ENCODE measurements around the gene AKAP8L.
A peak's percentile ranks its signal among the peaks of the same experiment; 100 is the strongest.

The AKAP8L gene

GRCh38 chr19:15379083-15379998 lies 39.4 kb downstream of the AKAP8L start, which contains the start of gene AKAP8:
AKAP8 (minus strand) TSS chr19:15379787; CDS start chr19:15379731, 56 bp downstream.
- FAIRE-seq (peak; percentile 99), DNase-seq (ENCODE audit: insufficient read length, low spot score) (peak; percentile 96)
- TF ChIP-seq POU2F2 (IDR thresholded peaks at IDR 0.05; ENCODE audit: low read depth, low read length) = no peak; the same call in none of the 2 replicates
- peak; percentile 68 for TF ChIP-seq TAF1 (IDR thresholded peaks at IDR 0.05; ENCODE audit: low read depth, low read length)
- no peak for TF ChIP-seq PAX5 (IDR thresholded peaks at IDR 0.05; ENCODE audit: insufficient read depth, low read length, severe bottlenecking)
- TF ChIP-seq POLR2AphosphoS5 (IDR thresholded peaks at IDR 0.05; ENCODE audit: low read depth, low read length) = peak; percentile 97
- TF ChIP-seq POLR2A (IDR thresholded peaks at IDR 0.05; ENCODE audit: low read depth, low read length) = peak; percentile 81
- TF ChIP-seq SPI1 (IDR thresholded peaks at IDR 0.05; ENCODE audit: low read depth, low read length) = peak; percentile 38; the same call in 1 of the 2 replicates

- DNase-seq (ENCODE audit: insufficient read length, low spot score) = peak; percentile 63
- no peak for TF ChIP-seq SPI1 (IDR thresholded peaks at IDR 0.05; ENCODE audit: low read depth, low read length)
- TF ChIP-seq TAF1 (IDR thresholded peaks at IDR 0.05; ENCODE audit: low read depth, low read length) = peak; percentile 55; the same call in 1 of the 2 replicates
- peak; percentile 32; the same call in 1 of the 2 replicates for TF ChIP-seq POLR2AphosphoS5 (IDR thresholded peaks at IDR 0.05; ENCODE audit: low read depth, low read length)
- no peak for TF ChIP-seq POU2F2 (IDR thresholded peaks at IDR 0.05; ENCODE audit: low read depth, low read length)
These were observed 40.2 kb downstream of the AKAP8L start for GRCh38 chr19:15378534-15379082.

DNA sequence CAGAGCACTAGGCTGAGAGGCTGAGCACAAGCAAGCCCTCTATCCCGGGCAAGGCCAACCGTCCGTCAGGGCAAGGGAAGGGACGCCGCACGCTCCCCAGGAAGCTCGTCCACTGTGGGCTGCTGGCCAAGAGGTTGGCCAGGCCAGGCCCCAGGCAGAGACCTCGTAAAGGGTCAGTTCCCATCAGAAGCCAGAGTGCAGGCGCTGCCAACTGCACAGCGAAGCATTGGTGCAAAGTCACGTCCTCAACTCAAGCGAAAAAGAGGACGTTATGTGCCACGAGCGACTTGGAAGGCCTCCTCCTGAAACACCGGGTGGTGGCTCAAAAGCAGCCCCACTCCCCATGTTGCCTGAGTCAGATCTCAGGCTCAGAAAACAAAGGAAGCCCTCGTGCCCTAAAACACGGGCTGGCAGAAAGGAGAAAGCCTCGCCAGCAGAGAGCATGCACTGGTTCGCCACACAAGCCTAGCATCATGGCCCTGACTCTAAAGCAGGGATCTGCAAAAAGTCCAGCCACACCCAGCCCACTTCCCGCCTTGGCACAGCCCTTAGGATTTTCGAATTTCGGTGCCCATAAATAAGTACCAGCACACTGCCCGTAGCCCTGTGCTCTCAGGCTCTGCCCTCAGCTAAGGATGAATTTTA lies 43.9 kb downstream of the AKAP8L start:
- TF ChIP-seq POLR2AphosphoS5 (IDR thresholded peaks at IDR 0.05; ENCODE audit: low read depth, low read length) = no peak
- no peak for TF ChIP-seq PAX5 (IDR thresholded peaks at IDR 0.05; ENCODE audit: insufficient read depth, low read length, severe bottlenecking)
- TF ChIP-seq TAF1 (IDR thresholded peaks at IDR 0.05; ENCODE audit: low read depth, low read length) = no peak
- TF ChIP-seq POLR2A (IDR thresholded peaks at IDR 0.05; ENCODE audit: low read depth, low read length) = no peak
- TF ChIP-seq POU2F2 (IDR thresholded peaks at IDR 0.05; ENCODE audit: low read depth, low read length) = no peak
- TF ChIP-seq SPI1 (IDR thresholded peaks at IDR 0.05; ENCODE audit: low read depth, low read length) = no peak
- DNase-seq (ENCODE audit: insufficient read length, low spot score) (no peak), FAIRE-seq (no peak)

More at GRCh38 chr19:15378534-15379082, 40.2 kb downstream of the AKAP8L start:
- no peak for FAIRE-seq

DNA sequence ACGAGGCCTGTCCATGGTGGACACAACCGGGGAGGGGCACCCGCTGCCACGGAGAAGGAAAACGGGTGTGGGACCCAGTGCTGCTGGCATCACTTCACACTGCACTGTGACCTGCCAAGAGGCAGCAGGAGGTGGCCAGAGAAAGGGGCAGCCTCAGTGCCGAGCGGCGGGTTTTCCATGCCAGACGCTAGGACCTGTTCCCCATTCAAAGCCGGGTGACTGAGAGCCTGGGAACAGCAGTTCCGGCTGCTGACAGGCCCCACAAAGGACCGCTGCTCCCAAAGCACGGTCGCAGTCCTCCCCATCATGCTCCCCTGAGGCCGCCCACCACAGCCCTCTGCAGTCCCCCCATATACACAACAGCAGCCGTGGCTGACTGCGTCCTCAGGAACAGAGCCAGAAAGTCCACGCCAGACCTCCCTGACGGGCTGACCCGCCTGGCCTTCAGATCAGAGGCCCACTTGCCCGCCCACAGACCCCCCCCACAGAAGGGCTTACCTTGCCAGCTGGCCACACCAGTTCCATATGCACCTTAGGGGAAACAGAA lies 44.6 kb downstream of the AKAP8L start:
- no peak for FAIRE-seq

DNA sequence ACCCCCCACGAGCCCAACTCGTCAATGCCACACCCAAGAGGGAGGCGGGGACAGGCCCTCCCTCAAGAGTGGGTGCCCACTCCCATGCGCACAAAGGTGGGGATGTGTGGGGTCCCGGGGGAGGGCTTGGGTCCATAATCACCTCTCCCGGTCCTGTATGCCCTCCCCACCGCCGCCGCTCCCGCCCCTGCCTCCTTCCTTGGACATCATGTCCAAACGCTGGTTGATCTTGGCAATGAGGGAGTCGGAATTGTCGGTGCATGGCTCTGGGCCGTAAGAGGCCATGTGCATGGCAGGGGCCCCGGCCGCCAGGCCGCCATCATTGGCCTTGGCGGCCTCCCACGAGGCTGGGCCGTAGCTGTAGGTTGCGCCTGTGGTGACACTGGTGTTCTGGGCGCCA lies 45.1 kb downstream of the AKAP8L start:
- DNase-seq (ENCODE audit: insufficient read length, low spot score) (no peak), FAIRE-seq (no peak)
- TF ChIP-seq POU2F2 (IDR thresholded peaks at IDR 0.05; ENCODE audit: low read depth, low read length) (no peak), SPI1 (IDR thresholded peaks at IDR 0.05; ENCODE audit: low read depth, low read length) (no peak), POLR2AphosphoS5 (IDR thresholded peaks at IDR 0.05; ENCODE audit: low read depth, low read length) (no peak), TAF1 (IDR thresholded peaks at IDR 0.05; ENCODE audit: low read depth, low read length) (no peak), POLR2A (IDR thresholded peaks at IDR 0.05; ENCODE audit: low read depth, low read length) (no peak), PAX5 (IDR thresholded peaks at IDR 0.05; ENCODE audit: insufficient read depth, low read length, severe bottlenecking) (no peak)

More for the DNA sequence above, 44.6 kb downstream of the AKAP8L start:
- no peak for TF ChIP-seq PAX5 (IDR thresholded peaks at IDR 0.05; ENCODE audit: insufficient read depth, low read length, severe bottlenecking)
- no peak for TF ChIP-seq SPI1 (IDR thresholded peaks at IDR 0.05; ENCODE audit: low read depth, low read length)
- TF ChIP-seq POLR2AphosphoS5 (IDR thresholded peaks at IDR 0.05; ENCODE audit: low read depth, low read length) = no peak
- TF ChIP-seq POU2F2 (IDR thresholded peaks at IDR 0.05; ENCODE audit: low read depth, low read length) = no peak
- TF ChIP-seq POLR2A (IDR thresholded peaks at IDR 0.05; ENCODE audit: low read depth, low read length) = no peak
- no peak for TF ChIP-seq TAF1 (IDR thresholded peaks at IDR 0.05; ENCODE audit: low read depth, low read length)
- DNase-seq (ENCODE audit: insufficient read length, low spot score) = no peak

- DNase-seq (ENCODE audit: insufficient read length, low spot score) (no peak), FAIRE-seq (no peak)
- TF ChIP-seq TAF1 (IDR thresholded peaks at IDR 0.05; ENCODE audit: low read depth, low read length) (no peak), SPI1 (IDR thresholded peaks at IDR 0.05; ENCODE audit: low read depth, low read length) (no peak), PAX5 (IDR thresholded peaks at IDR 0.05; ENCODE audit: insufficient read depth, low read length, severe bottlenecking) (no peak), POLR2AphosphoS5 (IDR thresholded peaks at IDR 0.05; ENCODE audit: low read depth, low read length) (no peak), POU2F2 (IDR thresholded peaks at IDR 0.05; ENCODE audit: low read depth, low read length) (no peak), POLR2A (IDR thresholded peaks at IDR 0.05; ENCODE audit: low read depth, low read length) (no peak)
These were observed 45.9 kb downstream of the AKAP8L start for GRCh38 chr19:15372891-15373301.

- DNase-seq (ENCODE audit: insufficient read length, low spot score) = no peak
- FAIRE-seq = no peak
- TF ChIP-seq TAF1 (IDR thresholded peaks at IDR 0.05; ENCODE audit: low read depth, low read length) (no peak), PAX5 (IDR thresholded peaks at IDR 0.05; ENCODE audit: insufficient read depth, low read length, severe bottlenecking) (no peak), POLR2A (IDR thresholded peaks at IDR 0.05; ENCODE audit: low read depth, low read length) (no peak), SPI1 (IDR thresholded peaks at IDR 0.05; ENCODE audit: low read depth, low read length) (no peak), POU2F2 (IDR thresholded peaks at IDR 0.05; ENCODE audit: low read depth, low read length) (no peak), POLR2AphosphoS5 (IDR thresholded peaks at IDR 0.05; ENCODE audit: low read depth, low read length) (no peak)
These were observed 46.3 kb downstream of the AKAP8L start for GRCh38 chr19:15372470-15372869.

GRCh38 chr19:15371786-15372380 lies 46.9 kb downstream of the AKAP8L start:
- no peak for DNase-seq (ENCODE audit: insufficient read length, low spot score)
- TF ChIP-seq SPI1 (IDR thresholded peaks at IDR 0.05; ENCODE audit: low read depth, low read length) (no peak), POLR2AphosphoS5 (IDR thresholded peaks at IDR 0.05; ENCODE audit: low read depth, low read length) (no peak), POU2F2 (IDR thresholded peaks at IDR 0.05; ENCODE audit: low read depth, low read length) (no peak), PAX5 (IDR thresholded peaks at IDR 0.05; ENCODE audit: insufficient read depth, low read length, severe bottlenecking) (no peak), TAF1 (IDR thresholded peaks at IDR 0.05; ENCODE audit: low read depth, low read length) (no peak), POLR2A (IDR thresholded peaks at IDR 0.05; ENCODE audit: low read depth, low read length) (no peak)
- no peak for FAIRE-seq

Measured in GM12891 (cell line).